Measurements from ENCODE around the gene PLCB1.
"Not testable (repeated sequence)": the region's sequence is repeated elsewhere in the genome, so short reads cannot be mapped to it uniquely, and the experiment has no call there.

GRCh38 chr20:8114612-8115011 is 17.5 kb upstream of the PLCB1 start:
- TF ChIP-seq RFX5 (IDR thresholded peaks at IDR 0.05; ENCODE audit: low read depth, low read length); MAFK (IDR thresholded peaks at IDR 0.05; ENCODE audit: low read depth, low read length); CTCF (conservative IDR thresholded peaks at IDR 0.05; ENCODE audit: low read depth, low read length); CHD1 (IDR thresholded peaks at IDR 0.05; ENCODE audit: low read depth, low read length): not testable (repeated sequence)
